Measurements from ENCODE around the gene TMEM247.

GRCh38 chr2:46509804-46510203, 30.4 kb downstream of the TMEM247 start:
- TF ChIP-seq CTCF (IDR thresholded peaks at IDR 0.05; ENCODE audit: borderline replicate concordance, extremely low read depth, low read length, poor library complexity, severe bottlenecking) (no peak), EZH2 (IDR thresholded peaks at IDR 0.05; ENCODE audit: borderline replicate concordance, low read depth, low read length, severe bottlenecking) (no peak)
